NCI-H1930 (cell line): ENCODE measurements around the gene CCDC183.
"Not testable (repeated sequence)": the region's sequence is repeated elsewhere in the genome, so short reads cannot be mapped to it uniquely, and the experiment has no call there.

Source experiments
- DNase-seq, 2 experiments: peaks; one replicate each; lab custom pipeline; 2025; lab: John Stamatoyannopoulos, UW

The CCDC183 gene

GRCh38 chr9:136839229-136840139 is 43.3 kb downstream of the CCDC183 start:
- DNase-seq: no peak

GRCh38 chr9:136840140-136840876 is 44.2 kb downstream of the CCDC183 start:
- DNase-seq: no peak

GRCh38 chr9:136840877-136841645 is 44.9 kb downstream of the CCDC183 start:
- DNase-seq: no peak

- not testable (repeated sequence) for DNase-seq
Measured at GRCh38 chr9:136841646-136842379, 45.7 kb downstream of the CCDC183 start.

- DNase-seq: peak; percentile 63 to 66
Measured at GRCh38 chr9:136842380-136842948, 46.3 kb downstream of the CCDC183 start, which contains the start of gene AJM1. Gene AJM1 (plus strand): TSS chr9:136842478. CDS start chr9:136844415, 1,937 bp downstream.

- DNase-seq: not testable (repeated sequence)
Measured at GRCh38 chr9:136843159-136843800, 47.1 kb downstream of the CCDC183 start.

GRCh38 chr9:136843801-136844740 is 47.9 kb downstream of the CCDC183 start:
- not testable (repeated sequence) for DNase-seq

GRCh38 chr9:136844761-136845464 is 48.8 kb downstream of the CCDC183 start:
- no peak for DNase-seq

GRCh38 chr9:136845465-136846260 is 49.5 kb downstream of the CCDC183 start:
- DNase-seq: no peak

- DNase-seq: no peak
Measured at GRCh38 chr9:136846376-136847087, 50.4 kb downstream of the CCDC183 start.

GRCh38 chr9:136847088-136847825 is 51.1 kb downstream of the CCDC183 start:
- DNase-seq: no peak

- DNase-seq: peak; percentile 54 to 61
Measured at GRCh38 chr9:136847826-136848392, 51.8 kb downstream of the CCDC183 start.

GRCh38 chr9:136848393-136849037 is 52.4 kb downstream of the CCDC183 start:
- peak; percentile 58 to 68 for DNase-seq

- peak; percentile 98 to 99 for DNase-seq
Measured at GRCh38 chr9:136849038-136849959, 53.2 kb downstream of the CCDC183 start, which contains the start of gene PHPT1. Gene PHPT1 (plus strand): TSS chr9:136849409. CDS start chr9:136849431, 22 bp downstream.
